ENCODE measurements around the gene MYOG. TPM values are rescaled to one million over a fixed set of nuclear protein-coding genes. Genes with fewer than 3 reads are reported as not detected.

Gene MYOG
- total RNA-seq, 1 donor from 2014 or later: not detected

DNA sequence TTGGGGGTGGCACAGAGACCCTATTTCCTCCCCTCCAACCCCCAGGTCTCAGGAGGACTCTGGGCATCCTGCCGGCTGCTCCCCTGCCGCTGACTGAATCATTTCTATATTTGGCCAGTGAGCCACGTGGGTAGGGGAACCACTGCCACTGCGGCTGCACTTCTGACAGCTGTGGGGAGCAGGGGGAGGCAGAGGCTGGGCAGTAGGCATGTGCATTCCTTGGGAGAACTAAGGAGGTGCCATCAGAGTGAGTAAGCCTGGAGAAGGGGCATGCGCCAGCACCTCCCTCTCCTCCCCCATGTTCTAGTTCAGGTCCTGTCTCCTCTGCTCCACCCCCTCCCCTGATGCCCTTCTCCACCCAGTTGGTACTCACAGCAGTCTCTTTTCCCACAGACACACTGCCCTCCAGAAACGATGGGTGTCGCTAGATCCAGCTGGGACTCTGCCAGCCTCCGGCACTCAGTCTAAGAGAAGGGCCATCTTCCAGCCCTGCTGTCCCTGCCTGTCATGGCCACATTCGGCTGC is 47.5 kb downstream of the MYOG start:
- Mint-ChIP-seq H3K36me3 (peaks cover 3% of the 10 kb centered on the region), H3K27me3 (ENCODE audit: low read depth) (peaks cover 3% of the 10 kb centered on the region), H3K4me1 (peaks cover 23% of the 10 kb centered on the region), H3K27ac (no peak overlapping the region), H3K9me3 (no peaks in the 10 kb centered on the region), H3K4me3 (no peak overlapping the region)
- TF ChIP-seq, protein P1, sequence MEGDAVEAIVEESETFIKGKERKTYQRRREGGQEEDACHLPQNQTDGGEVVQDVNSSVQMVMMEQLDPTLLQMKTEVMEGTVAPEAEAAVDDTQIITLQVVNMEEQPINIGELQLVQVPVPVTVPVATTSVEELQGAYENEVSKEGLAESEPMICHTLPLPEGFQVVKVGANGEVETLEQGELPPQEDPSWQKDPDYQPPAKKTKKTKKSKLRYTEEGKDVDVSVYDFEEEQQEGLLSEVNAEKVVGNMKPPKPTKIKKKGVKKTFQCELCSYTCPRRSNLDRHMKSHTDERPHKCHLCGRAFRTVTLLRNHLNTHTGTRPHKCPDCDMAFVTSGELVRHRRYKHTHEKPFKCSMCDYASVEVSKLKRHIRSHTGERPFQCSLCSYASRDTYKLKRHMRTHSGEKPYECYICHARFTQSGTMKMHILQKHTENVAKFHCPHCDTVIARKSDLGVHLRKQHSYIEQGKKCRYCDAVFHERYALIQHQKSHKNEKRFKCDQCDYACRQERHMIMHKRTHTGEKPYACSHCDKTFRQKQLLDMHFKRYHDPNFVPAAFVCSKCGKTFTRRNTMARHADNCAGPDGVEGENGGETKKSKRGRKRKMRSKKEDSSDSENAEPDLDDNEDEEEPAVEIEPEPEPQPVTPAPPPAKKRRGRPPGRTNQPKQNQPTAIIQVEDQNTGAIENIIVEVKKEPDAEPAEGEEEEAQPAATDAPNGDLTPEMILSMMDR (IDR thresholded peaks at IDR 0.05; ENCODE audit: unreplicated experiment): no peak
- DNase-seq (ENCODE audit: low spot score in 2 of 2, unreplicated experiment in 2 of 2): no peak

DNA sequence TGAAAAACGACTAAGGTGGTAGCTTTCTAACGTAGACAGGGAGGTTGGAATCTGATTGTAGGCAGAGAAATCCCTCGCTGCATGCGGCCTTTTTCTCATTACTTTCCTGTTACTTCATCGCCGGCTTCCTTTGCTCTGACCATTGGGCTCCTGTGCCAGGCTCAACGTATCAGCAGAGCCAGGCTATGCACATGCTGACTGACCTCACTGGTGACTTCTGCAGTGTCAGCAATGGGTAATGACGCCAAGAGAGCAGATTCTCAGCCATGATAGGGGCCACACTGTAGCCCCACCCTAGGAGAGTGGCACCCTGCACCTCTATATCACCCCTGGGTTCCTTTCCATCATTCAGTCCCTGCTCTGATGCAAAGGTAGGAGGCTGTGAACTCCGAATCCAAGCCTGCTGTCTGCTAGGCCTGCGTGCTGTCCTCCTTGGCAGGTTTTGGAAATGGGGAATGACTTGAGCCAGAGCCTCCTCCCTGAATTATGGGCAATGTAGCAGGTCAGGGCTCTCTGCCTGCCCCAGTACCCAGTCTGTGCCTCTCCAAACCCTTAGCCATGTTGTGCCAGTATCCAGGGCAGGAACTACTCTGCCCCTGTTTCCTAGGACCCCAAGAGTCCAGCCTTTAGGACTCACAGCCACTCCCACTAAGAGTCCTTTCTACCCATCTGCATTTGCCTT is 48.2 kb downstream of the MYOG start:
- TF ChIP-seq, protein P1 (IDR thresholded peaks at IDR 0.05; ENCODE audit: unreplicated experiment): no peak
- no peak for DNase-seq (ENCODE audit: low spot score in 2 of 2, unreplicated experiment in 2 of 2)
- H3K9me3 Mint-ChIP-seq: no peaks in the 10 kb centered on the region
- H3K4me1 Mint-ChIP-seq: peaks cover 23% of the 10 kb centered on the region
- H3K27ac Mint-ChIP-seq: no peak overlapping the region
- H3K4me3 Mint-ChIP-seq: no peak overlapping the region
- peaks cover 3% of the 10 kb centered on the region for H3K27me3 Mint-ChIP-seq (ENCODE audit: low read depth)
- H3K36me3 Mint-ChIP-seq: no peaks in the 10 kb centered on the region

DNA sequence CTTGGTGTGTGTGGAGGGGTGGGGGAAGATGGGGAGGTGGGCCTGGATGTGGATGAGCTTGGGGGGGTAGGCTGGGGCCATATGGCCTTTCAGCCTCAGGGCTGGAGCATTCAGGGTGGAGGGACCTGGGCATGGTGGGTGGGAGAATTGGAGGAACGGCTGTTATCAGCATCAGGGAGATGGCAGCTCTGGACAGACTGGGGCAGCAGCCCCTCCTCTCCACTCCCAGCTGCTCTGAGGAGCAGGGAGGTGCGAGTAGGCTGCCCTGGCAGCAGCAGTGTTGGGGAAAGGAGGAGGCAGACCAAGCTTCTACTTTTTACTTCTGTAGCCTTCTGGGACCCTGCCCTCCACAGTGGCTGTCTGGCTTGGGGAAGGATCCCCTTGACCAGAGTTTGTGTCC is 49.3 kb downstream of the MYOG start:
- H3K27ac Mint-ChIP-seq: no peak overlapping the region
- TF ChIP-seq, protein P1 (IDR thresholded peaks at IDR 0.05; ENCODE audit: unreplicated experiment): no peak
- no peak for DNase-seq (ENCODE audit: low spot score in 2 of 2, unreplicated experiment in 2 of 2)
- H3K4me3 Mint-ChIP-seq: no peak overlapping the region
- H3K36me3 Mint-ChIP-seq: no peaks in the 10 kb centered on the region
- peaks cover 3% of the 10 kb centered on the region for H3K27me3 Mint-ChIP-seq (ENCODE audit: low read depth)
- peaks cover 23% of the 10 kb centered on the region for H3K4me1 Mint-ChIP-seq
- no peaks in the 10 kb centered on the region for H3K9me3 Mint-ChIP-seq

DNA sequence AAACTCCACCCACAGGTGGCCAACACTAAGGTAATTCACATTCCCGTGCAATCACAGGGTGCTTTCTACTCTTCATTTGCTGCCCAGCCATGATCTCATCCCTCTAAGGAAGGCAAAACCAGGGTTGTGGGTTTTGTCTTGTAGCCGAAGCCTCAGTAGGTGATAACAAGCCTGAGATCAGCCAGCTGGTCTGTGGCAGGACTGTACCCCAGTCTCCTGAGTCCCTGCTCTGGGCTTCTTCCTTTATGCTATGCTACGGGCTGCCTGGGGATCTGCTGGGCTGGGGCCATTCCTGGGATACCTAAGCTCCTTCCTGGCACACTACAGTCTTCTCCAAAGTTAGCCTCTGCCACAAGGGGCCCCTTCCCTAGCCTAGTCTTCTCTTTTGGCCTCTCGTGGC is 49.7 kb downstream of the MYOG start:
- H3K4me1 Mint-ChIP-seq: peaks cover 22% of the 10 kb centered on the region
- no peak overlapping the region for H3K27ac Mint-ChIP-seq
- no peaks in the 10 kb centered on the region for H3K9me3 Mint-ChIP-seq
- no peak overlapping the region for H3K4me3 Mint-ChIP-seq
- H3K27me3 Mint-ChIP-seq (ENCODE audit: low read depth): peaks cover 3% of the 10 kb centered on the region
- no peak for DNase-seq (ENCODE audit: low spot score in 2 of 2, unreplicated experiment in 2 of 2)
- TF ChIP-seq, protein P1 (IDR thresholded peaks at IDR 0.05; ENCODE audit: unreplicated experiment): no peak
- no peaks in the 10 kb centered on the region for H3K36me3 Mint-ChIP-seq

DNA sequence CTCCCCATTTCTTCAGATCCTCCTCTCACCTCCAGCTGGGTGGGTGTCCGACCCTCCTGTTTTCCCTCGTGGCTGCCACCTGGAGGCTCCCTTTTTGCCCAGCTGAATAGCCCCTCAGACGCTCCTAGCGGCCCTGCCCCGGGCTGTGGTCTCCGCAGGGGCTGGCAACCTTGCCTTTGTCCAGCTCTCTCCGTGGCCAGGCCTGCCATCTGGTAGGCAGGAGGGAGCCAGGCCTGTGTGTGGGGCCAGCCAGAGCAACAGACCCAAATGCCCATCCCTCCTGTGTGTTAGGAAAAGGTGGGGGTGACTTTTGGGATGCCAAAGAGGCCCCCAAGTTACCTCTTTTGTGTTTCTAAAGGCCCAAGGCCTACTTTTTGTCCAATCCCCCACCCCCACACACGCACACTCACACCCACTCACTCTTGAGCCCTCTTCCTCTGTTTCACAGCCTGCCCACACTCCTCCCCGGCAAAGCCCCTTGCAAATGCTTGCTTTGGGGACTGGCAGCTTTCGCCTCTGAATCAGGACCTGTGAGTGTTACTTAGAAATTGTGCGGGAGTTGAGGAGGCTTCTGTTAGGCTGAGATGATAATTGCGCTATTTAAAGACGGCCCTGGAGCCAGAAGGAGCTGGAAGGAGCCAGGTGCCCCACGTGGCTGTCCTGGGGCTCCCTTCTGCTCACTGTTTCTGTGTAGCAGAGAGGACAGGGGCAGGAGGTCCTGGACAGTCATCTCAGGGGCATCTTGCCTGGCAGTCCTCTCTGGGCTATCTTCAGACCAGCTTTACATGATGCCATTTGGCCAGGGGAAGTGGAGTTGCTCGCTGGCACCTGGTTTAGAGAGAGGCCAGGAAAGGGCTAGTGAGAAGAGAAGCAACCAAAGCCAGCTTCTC is 50.5 kb downstream of the MYOG start:
- H3K27ac Mint-ChIP-seq: no peak overlapping the region
- H3K27me3 Mint-ChIP-seq (ENCODE audit: low read depth): peaks cover 3% of the 10 kb centered on the region
- DNase-seq (ENCODE audit: low spot score in 2 of 2, unreplicated experiment in 2 of 2): no peak

More for the DNA sequence above, 50.5 kb downstream of the MYOG start:
- Mint-ChIP-seq H3K36me3 (no peaks in the 10 kb centered on the region), H3K4me1 (peaks cover 14% of the 10 kb centered on the region), H3K9me3 (no peaks in the 10 kb centered on the region), H3K4me3 (no peak overlapping the region)
- TF ChIP-seq, protein P1 (IDR thresholded peaks at IDR 0.05; ENCODE audit: unreplicated experiment): no peak

All from mesothelial cell of epicardium (in vitro differentiated cells).